ENCODE measurements around the gene CACNA1D.
A peak's percentile ranks its signal among the peaks of the same experiment; 100 is the strongest.
"Not testable (repeated sequence)": the region's sequence is repeated elsewhere in the genome, so short reads cannot be mapped to it uniquely, and the experiment has no call there.

CACNA1D gene

GRCh38 chr3:53493963-53494791 lies at the start of gene CACNA1D:
TSS of gene CACNA1D (plus strand) at chr3:53494611. CDS start at chr3:53495167, 556 bp downstream.
- peak; percentile 18 for DNase-seq

DNA sequence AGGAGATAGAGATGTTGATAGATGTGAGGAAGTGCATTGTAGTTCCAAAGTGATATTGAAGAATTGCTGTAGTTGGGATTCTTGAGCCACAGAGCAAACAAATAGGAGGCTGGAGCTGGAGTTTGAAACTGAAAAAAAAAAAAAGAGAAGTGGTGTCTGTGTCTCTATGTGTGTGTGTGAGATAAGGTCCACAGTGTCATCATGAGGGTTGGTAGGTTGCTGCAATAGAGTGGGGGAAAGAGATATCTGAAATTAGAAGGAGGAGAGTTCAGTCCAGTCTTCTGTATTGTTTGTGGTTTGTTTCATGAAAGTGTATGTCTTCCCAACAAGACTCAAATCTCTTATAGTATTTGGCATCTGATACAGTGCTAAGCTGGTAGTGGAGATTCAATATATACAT lies 37.3 kb upstream of the CACNA1D start:
- DNase-seq = peak; percentile 5

DNA sequence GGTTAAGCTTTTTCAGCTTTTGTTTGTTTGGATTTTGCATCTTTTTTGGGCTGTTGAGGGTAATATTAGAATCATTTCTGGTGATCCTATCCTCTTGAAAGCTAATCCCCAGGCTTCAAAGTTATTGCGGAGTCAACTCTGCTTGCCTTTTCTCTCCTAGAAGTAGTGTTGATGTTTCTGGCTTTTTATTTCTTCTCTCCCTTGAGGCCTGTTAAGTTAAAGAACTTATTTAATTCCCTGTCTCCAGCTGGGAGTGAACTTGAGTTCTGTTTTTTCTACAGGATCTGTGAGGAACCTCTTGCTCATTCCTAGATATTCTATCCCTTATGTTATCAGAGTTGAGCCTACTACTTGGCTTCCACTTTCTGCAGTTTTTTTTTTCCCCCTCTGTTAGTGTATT lies 34.1 kb upstream of the CACNA1D start:
- DNase-seq = no peak

- DNase-seq = no peak
These were observed 30.0 kb upstream of the CACNA1D start for GRCh38 chr3:53464424-53464823.

GRCh38 chr3:53469758-53470157 lies 24.7 kb upstream of the CACNA1D start:
- DNase-seq = not testable (repeated sequence)

DNA sequence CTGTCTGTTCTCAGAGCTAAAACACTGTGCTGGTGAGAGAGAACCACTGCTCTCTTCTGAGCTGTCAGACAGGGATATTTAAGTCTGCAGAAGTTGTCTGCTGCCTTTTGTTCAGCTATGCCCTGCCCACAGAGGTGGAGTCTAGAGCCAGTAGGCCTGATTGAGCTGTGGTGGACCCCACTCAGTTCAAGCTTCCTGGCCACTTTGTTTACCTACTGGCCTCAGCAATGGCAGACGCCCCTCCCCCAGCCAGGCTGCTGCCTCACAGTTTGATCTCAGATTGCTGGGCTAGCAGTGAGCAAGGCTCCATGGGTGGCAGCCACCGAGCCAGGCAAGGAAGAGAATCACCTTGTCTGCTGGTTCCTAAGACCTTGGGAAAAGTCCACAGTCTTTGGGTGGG lies 21.0 kb upstream of the CACNA1D start:
- no peak for DNase-seq

DNA sequence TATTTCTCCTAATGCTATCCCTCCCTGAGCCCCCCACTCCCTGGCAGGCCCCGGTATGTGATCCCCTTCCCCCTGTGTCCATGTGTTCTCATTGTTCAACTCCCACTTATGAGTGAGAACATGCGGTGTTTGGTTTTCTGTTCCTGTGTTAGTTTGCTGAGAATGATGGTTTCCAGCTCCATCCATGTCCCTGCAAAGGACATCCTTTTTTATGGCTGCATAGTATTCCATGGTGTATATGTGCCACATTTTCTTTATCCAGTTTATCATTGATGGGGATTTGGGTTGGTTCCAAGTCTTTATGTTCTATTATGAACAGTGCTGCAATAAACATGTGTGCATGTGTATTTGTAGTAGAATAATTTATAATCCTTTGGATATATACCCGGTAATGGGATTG lies 18.0 kb upstream of the CACNA1D start:
- not testable (repeated sequence) for DNase-seq

DNA sequence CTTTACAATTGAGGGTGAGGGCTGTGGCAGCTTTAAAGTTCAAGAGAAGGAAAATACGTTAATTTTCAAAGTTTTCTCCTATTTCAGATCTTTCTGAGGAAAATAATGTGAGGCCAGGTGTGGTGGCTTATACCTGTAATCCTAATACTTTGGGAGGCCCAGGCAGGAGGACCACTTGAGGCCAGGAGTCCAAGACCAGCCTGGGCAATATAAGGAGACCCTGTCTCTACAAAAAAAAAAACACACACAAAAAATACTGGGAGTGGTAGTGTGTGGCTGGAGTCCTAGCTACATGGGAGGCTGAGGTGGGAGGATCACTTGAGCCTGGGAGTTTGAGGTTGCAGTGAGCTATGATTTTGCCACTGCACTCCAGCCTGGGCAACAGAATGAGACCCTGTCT lies 16.7 kb upstream of the CACNA1D start:
- DNase-seq = not testable (repeated sequence)

DNA sequence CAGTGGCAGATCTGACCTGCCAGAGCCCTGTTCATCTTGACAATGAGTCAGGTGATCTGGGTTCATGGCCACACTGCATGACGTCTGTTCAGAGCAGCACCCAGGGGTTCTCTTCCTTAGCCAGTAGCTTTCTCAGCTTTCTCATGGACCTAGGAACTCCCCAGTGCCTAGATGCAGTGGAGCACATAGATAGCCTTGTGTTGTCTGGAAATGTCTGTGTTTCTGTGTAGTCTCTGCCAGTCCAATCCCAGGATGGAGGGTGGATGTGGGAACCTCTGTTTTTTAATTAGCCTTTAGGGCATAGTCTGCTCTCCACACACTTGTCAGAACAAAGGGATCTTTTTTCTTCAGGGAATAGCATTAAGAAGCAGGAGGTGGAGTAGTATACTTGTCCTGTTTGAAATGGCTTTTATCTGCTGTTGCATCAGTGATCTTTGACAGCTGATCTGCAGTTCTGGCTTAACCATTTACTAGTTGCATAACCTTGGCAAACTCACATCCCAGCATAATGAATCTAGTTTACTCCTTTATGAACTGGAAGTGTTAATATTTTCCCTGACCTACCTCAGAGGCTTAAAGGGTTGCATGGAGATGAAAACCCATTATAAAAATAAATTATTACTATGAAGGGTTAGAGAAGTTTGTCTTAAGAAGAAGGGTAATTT lies 16.1 kb upstream of the CACNA1D start:
- DNase-seq = no peak

GRCh38 chr3:53478921-53479664 lies 15.3 kb upstream of the CACNA1D start:
- no peak for DNase-seq

GRCh38 chr3:53482227-53482626 lies 12.2 kb upstream of the CACNA1D start:
- no peak for DNase-seq

GRCh38 chr3:53483821-53484220 lies 10.6 kb upstream of the CACNA1D start:
- no peak for DNase-seq

GRCh38 chr3:53484984-53485383 lies 9.4 kb upstream of the CACNA1D start:
- no peak for DNase-seq

GRCh38 chr3:53485675-53486403 lies 8.6 kb upstream of the CACNA1D start:
- no peak for DNase-seq

DNA sequence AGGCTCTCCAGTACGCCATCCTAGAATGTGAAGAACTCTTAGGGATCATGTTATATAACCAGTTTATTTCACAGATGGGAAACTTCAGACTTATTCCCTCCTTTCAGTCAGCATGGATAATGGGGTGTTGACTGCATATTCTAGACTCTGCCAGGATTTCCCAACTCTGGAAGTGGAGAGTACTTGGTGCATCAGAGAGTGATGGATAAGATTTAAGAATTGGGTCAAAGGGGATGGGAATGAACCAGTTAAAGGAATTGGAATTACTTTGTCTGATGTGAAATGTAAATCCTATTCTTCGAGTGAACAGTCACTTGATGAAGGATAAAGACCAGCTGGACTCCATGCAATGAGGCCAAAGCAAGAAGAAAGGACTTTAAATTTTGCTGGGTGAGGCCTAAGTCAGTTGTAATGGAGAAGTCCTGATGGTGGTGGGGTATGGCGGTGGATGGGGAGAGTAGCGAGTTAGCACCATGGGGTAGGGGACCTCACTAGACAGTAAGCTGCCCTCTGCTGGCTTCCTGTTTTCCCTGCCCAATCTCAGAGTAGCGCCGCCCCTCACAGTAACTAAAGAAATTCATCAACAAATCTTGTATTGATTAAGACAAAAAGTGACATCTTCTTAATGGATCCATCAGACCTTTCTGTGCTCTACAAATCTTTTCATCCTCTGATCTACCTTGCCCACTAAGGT lies 7.3 kb upstream of the CACNA1D start:
- no peak for DNase-seq

DNA sequence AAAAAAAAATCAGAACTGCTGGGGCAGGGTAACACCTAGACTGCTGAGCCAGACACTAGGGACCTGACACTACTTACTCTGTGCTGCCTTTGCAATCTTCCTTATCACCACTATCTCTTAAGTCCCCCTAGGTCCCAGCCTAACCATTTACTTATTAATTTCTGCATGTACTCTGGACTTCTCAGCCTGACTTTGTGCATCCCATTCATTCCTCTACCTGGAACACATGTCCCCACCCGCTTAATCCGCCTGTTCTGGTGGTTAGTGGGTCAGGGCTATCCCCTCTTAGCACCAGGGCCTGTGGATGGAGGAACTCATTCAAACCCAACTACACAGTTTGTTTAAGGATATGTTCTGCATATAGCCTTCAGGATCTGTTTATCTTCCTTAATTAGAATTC lies 5.0 kb upstream of the CACNA1D start:
- no peak for DNase-seq

DNA sequence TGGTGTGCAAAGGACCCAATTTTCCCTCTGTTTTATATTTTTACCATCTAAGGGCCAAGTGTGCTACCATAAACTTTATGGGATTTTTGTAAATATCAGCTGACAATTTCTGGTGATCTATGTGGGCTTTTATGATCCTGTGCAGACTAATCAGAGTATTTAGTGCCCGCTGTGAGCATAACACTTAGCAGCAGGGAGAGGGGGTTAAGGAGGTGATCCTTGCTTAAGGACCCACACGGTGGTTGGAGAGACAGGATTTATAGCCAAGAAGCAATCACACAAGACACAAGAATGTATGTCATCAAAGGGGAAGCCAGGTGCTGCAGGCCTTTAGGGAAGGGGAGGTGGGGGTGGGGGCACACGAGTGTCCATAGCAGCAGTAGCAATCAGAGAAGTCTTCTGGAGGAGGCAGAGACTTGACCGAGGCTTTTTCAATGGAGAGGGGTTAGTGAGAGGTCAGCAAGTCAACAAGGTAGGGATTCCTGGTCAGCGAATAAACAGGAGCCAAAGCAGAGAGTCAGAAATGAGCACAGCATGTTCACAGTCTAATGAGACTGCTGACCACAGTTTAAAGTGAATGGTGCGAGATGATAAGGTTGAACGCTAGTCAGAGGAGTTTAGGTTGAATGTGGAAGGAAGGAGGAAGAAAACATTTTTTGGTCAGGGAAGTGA lies 4.5 kb upstream of the CACNA1D start:
- DNase-seq = no peak

- DNase-seq = no peak
These were observed 3.9 kb upstream of the CACNA1D start for GRCh38 chr3:53490459-53490968.

GRCh38 chr3:53491276-53491675 lies 3.1 kb upstream of the CACNA1D start:
- no peak for DNase-seq

GRCh38 chr3:53493595-53493962 lies 832 bp upstream of the CACNA1D start:
- no peak for DNase-seq

DNA sequence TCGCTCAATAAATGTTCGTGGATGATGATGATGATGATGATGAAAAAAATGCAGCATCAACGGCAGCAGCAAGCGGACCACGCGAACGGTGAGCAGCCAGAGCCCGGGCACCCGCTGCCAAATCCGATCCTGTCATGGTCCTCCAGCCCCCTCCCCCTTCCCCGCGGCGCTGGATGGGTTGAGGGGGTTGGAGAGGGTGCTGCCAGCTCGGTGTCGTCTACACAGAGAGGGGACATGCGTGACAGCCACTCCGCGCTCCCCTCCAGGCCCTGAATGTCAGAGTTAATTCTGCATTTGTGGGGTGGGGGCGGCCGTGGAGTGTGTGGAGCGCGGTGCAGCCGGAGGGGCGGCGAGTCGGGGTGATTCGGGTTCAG lies 722 bp downstream of the CACNA1D start:
- no peak for DNase-seq
